Glutamatergic neuron (in vitro differentiated cells): Measurements from ENCODE around the gene PLEKHB1. TPM values are rescaled to one million over a fixed set of nuclear protein-coding genes. Genes with fewer than 3 reads are reported as not detected.

Experiments used
- DNase-seq: peaks from one replicate; pipeline ENCODE4 v3.0.0; 2022
- H3K27ac Mint-ChIP-seq: one replicate; pipeline ENCODE4 v1.8.0; 2020; ENCODE audit warnings: mild to moderate bottlenecking, mixed read lengths, inconsistent platforms; ENCODE audit not compliant: unreplicated experiment
- H3K27me3 Mint-ChIP-seq: one replicate; pipeline ENCODE4 v1.8.0; 2020; ENCODE audit warnings: mild to moderate bottlenecking, moderate library complexity, mixed read lengths, inconsistent platforms; ENCODE audit not compliant: unreplicated experiment
- H3K36me3 Mint-ChIP-seq: one replicate; pipeline ENCODE4 v1.8.0; 2020; ENCODE audit warnings: mild to moderate bottlenecking, mixed read lengths, inconsistent platforms; ENCODE audit not compliant: unreplicated experiment
- H3K4me1 Mint-ChIP-seq: one replicate; pipeline ENCODE4 v1.8.0; 2020; ENCODE audit warnings: mild to moderate bottlenecking, low read depth, mixed read lengths, inconsistent platforms; ENCODE audit not compliant: unreplicated experiment
- H3K4me3 Mint-ChIP-seq: one replicate; pipeline ENCODE4 v1.8.0; 2020; ENCODE audit warnings: mild to moderate bottlenecking, mixed read lengths, inconsistent platforms; ENCODE audit not compliant: unreplicated experiment
- H3K9me3 Mint-ChIP-seq: one replicate; pipeline ENCODE4 v1.8.0; 2020; ENCODE audit warnings: mild to moderate bottlenecking, moderate library complexity, mixed read lengths, inconsistent platforms; ENCODE audit not compliant: unreplicated experiment
- total RNA-seq: library from RNA; stranded (reverse); fragmentation: NEBNext Ultra II Directional; extraction: Animal tissue kit (Norgen Biotek cat#: 25700); gene quantifications from one replicate; pipeline ENCODE4 v1.2.1, GENCODE V29; 2021; ENCODE audit not compliant: unreplicated experiment
- TF ChIP-seq, protein P1 (sequence below): fragments of 200-600 bp; sonication (generic); IDR thresholded peaks from one replicate; pipeline ENCODE4 v1.5.0; 2021; ENCODE audit not compliant: partially characterized antibody, unreplicated experiment

The PLEKHB1 gene
- total RNA-seq, 1 donor from 2014 or later = 4.8 TPM

- peaks cover 14% of the 10 kb centered on the region for H3K9me3 Mint-ChIP-seq
- H3K36me3 Mint-ChIP-seq = no peaks in the 10 kb centered on the region
- no peak overlapping the region for H3K27ac Mint-ChIP-seq
- no peak overlapping the region for H3K4me3 Mint-ChIP-seq
- peaks cover 5% of the 10 kb centered on the region for H3K27me3 Mint-ChIP-seq
- TF ChIP-seq, protein P1, sequence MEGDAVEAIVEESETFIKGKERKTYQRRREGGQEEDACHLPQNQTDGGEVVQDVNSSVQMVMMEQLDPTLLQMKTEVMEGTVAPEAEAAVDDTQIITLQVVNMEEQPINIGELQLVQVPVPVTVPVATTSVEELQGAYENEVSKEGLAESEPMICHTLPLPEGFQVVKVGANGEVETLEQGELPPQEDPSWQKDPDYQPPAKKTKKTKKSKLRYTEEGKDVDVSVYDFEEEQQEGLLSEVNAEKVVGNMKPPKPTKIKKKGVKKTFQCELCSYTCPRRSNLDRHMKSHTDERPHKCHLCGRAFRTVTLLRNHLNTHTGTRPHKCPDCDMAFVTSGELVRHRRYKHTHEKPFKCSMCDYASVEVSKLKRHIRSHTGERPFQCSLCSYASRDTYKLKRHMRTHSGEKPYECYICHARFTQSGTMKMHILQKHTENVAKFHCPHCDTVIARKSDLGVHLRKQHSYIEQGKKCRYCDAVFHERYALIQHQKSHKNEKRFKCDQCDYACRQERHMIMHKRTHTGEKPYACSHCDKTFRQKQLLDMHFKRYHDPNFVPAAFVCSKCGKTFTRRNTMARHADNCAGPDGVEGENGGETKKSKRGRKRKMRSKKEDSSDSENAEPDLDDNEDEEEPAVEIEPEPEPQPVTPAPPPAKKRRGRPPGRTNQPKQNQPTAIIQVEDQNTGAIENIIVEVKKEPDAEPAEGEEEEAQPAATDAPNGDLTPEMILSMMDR = no peak
- H3K4me1 Mint-ChIP-seq = peaks cover 11% of the 10 kb centered on the region
- no peak for DNase-seq
These were observed 16.2 kb downstream of the PLEKHB1 start for GRCh38 chr11:73662445-73663157.

GRCh38 chr11:73663604-73664495 is 17.5 kb downstream of the PLEKHB1 start:
- H3K27ac Mint-ChIP-seq = no peak overlapping the region
- TF ChIP-seq, protein P1 = no peak
- no peaks in the 10 kb centered on the region for H3K36me3 Mint-ChIP-seq
- no peak for DNase-seq
- H3K4me1 Mint-ChIP-seq = peaks cover 11% of the 10 kb centered on the region
- H3K27me3 Mint-ChIP-seq = peaks cover 4% of the 10 kb centered on the region
- H3K9me3 Mint-ChIP-seq = peaks cover 14% of the 10 kb centered on the region
- no peak overlapping the region for H3K4me3 Mint-ChIP-seq

- no peak for DNase-seq
- Mint-ChIP-seq H3K27ac (no peak overlapping the region), H3K4me3 (no peak overlapping the region), H3K27me3 (peaks cover 4% of the 10 kb centered on the region), H3K4me1 (peaks cover 11% of the 10 kb centered on the region), H3K9me3 (peaks cover 14% of the 10 kb centered on the region), H3K36me3 (no peaks in the 10 kb centered on the region)
- TF ChIP-seq, protein P1 = no peak
These were observed 18.5 kb downstream of the PLEKHB1 start for GRCh38 chr11:73664877-73665276.

GRCh38 chr11:73667891-73668290 is 21.5 kb downstream of the PLEKHB1 start:
- Mint-ChIP-seq H3K36me3 (no peaks in the 10 kb centered on the region), H3K9me3 (peaks cover 9% of the 10 kb centered on the region), H3K4me3 (no peak overlapping the region), H3K27ac (no peak overlapping the region), H3K27me3 (peaks cover 4% of the 10 kb centered on the region), H3K4me1 (peaks cover 7% of the 10 kb centered on the region)
- TF ChIP-seq, protein P1 = no peak
- no peak for DNase-seq
